SH-SY5Y (cell line): Measurements from ENCODE around the gene ELP5.

ENCODE experiments used
- GATA2 ChIP-seq: IDR thresholded peaks from 2 replicates; pipeline ENCODE4 v1.6.1; 2011; ENCODE audit warnings: mild to moderate bottlenecking, low read depth, low read length
- GATA3 ChIP-seq: IDR thresholded peaks from 2 replicates; pipeline ENCODE4 v1.6.1; 2011; ENCODE audit warnings: low read depth, mild to moderate bottlenecking, low read length, moderate library complexity

DNA sequence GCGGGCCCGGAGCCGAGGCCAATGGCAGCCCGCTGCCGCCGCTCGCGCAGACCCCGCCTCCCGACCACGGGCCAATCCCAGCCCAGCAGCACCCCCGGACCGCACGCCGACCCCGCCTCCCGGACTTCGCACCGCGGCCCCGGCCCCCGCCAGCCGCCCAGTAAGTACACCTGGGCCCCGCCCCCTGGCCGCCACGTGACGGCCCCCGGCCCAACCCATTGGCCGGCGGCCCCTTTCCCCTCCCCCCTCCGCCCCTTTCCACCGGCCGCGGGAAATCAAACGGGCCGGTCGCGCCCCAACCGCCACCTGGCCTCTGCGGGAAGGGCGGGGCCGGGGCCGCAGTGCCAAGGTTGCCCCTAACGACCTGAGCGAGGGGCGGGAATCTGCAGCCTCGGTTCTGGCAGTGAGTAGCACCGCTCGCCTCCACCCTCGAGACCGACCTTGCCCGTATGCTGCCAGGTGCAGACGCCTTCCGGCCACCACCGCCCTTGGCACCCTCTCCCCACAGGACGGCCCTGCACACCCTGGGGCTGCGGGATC, 42.7 kb downstream of the ELP5 start, which contains the start of gene YBX2:
- TF ChIP-seq GATA2 (no peak), GATA3 (no peak)
